Measurements from ENCODE around the gene CFAP47. TPM values are rescaled to one million over a fixed set of nuclear protein-coding genes. Genes with fewer than 3 reads are reported as not detected.

Gene CFAP47, protein sequence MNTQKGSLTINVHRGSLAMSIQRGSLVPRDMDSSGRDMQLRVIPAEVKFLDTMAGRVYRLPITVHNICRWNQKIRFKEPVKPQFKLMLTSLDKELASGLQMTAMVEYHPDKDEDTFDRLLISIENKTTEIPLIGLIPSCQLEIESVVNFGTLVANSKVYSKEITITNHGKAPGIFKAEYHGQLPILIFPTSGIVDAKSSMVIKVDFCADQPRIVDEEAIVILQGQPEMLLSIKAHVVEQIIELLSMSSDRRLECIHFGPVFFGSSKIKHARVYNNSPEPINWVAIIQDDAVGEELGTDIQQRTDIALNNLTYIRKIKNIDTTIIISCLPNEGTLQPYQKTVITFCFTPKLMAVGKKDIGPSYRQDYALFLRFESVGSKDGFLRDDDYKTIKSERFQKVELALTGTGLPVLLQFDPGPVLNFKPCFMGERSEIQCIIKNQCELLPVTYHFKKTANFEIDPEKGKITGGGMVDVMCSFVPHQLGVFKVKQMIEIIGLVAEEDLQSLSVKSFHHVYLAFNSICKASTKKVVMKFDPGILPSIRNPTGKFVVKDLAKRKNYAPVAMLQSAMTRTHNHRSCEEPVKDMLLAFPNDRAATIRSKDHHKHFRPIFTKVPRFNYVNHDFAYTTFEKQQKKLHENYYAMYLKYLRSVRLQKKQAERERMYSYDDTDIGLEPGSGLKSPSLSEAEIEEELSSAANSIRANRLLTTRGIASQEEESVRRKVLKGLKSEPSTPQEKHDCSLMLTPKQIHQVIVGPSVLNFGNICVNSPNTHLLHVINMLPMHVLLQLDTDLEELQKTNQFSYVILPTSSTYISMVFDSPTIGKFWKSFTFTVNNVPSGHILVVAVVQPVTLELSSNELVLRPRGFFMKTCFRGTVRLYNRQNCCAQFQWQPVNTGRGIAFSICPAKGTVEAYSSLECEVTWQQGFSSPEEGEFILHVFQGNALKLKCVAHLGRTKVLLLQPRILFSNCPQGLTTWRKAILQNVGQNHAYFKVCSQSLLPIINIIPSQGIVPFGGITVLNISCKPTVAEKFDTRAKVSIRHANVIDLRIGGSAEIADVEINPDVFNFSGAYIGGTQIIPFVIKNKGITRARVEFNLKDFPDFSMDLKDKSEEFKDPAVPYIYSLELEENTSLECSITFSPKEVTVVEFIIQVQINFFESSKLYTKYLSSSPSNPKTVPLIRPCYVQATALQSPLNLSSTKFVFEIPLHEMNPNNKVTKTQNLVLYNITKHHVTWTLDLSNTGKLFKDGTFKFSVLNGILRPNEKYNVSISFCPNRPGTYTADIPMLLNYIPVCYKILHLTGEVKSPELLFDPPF (N-terminal part only)
- not detected in 2 replicates for total RNA-seq

GRCh38 chrX:35919536-35920309, at the start of gene CFAP47:
Gene CFAP47 (plus strand): TSS chrX:35919734. CDS start chrX:35919800, 66 bp downstream.

Other genes starting within 250 kb of the CFAP47 start
- not detected in 2 replicates for gene MAGEB16, start 121.4 kb upstream of the CFAP47 start, total RNA-seq